Thyroid gland (tissue), 4 donors: ENCODE data around the gene CRY1. TPM values are rescaled to one million over a fixed set of nuclear protein-coding genes. Genes with fewer than 3 reads are reported as not detected.

Source experiments
- DNase-seq, 2 donors: peaks; one replicate each; pipeline ENCODE4 v3.0.0-alpha.2; 2019
- H3K27ac ChIP-seq, 3 donors: fragments of 200-600 bp; sonication (generic); 1 replicate in 2 of 3; 2 replicates in 1 of 3; pipeline ENCODE4 v1.5.1; 2016 to 2019; ENCODE audit warnings: mild to moderate bottlenecking in 1 of 3, moderate library complexity in 1 of 3
- H3K27me3 ChIP-seq: fragments of 200-600 bp; sonication (generic); one replicate; pipeline ENCODE4 v1.5.1; 2019
- H3K36me3 ChIP-seq, 2 donors: fragments of 200-600 bp; sonication (generic); one replicate each; pipeline ENCODE4 v1.5.1; 2016 to 2019
- H3K4me1 ChIP-seq, 2 donors: fragments of 200-600 bp; sonication (generic); one replicate each; pipeline ENCODE4 v1.5.1; 2017 to 2019
- H3K4me3 ChIP-seq, 3 donors: fragments of 200-600 bp; sonication (generic); replicated peaks in 1 of 3; 1 replicate in 2 of 3; 2 replicates in 1 of 3; pipeline ENCODE4 v1.5.1; 2016; ENCODE audit warnings: mild to moderate bottlenecking in 1 of 3
- H3K9me3 ChIP-seq: fragments of 200-600 bp; sonication (generic); one replicate; pipeline ENCODE4 v1.5.1; 2017
- POLR2A ChIP-seq, 2 donors: fragments of 450-650 bp; IDR thresholded peaks; one replicate each; pipeline ENCODE4 v1.6.1; 2017; ENCODE audit warnings: antibody characterized with exemption in 2 of 2, mild to moderate bottlenecking in 2 of 2, moderate library complexity in 1 of 2
- WGBS, 2 donors: methylation state at CpG; one replicate each; pipeline ENCODE4 v1.1.5; 2017; 5-methylcytosine and 5-hydroxymethylcytosine counted together
- intact Hi-C: fragments of 100-400 bp; cut with DNase I; formaldehyde crosslinking; loops from one replicate; pipeline ENCODE4 v1.15.1; 2023
- total RNA-seq, 4 donors: library from RNA; depleted of rRNA; stranded (reverse); fragments of >200 nt; gene quantifications; one replicate each; pipeline ENCODE4 v1.2.3, GENCODE V29; 2016
- TF ChIP-seq, protein P1 (sequence below), 6 experiments: fragments of 200-600 bp in 3 of 6; fragments of 450-650 bp in 3 of 6; sonication (generic) in 3 of 6; IDR thresholded peaks; one replicate each; pipeline ENCODE4 v1.5.1; 2016 to 2019; ENCODE audit warnings: antibody characterized with exemption in 6 of 6, mild to moderate bottlenecking in 2 of 6, inconsistent platforms in 1 of 6, moderate library complexity in 1 of 6

Gene CRY1
- total RNA-seq, 4 donors from 2014 or later = 53.3 to 68.8 (median 61.7) TPM

DNA sequence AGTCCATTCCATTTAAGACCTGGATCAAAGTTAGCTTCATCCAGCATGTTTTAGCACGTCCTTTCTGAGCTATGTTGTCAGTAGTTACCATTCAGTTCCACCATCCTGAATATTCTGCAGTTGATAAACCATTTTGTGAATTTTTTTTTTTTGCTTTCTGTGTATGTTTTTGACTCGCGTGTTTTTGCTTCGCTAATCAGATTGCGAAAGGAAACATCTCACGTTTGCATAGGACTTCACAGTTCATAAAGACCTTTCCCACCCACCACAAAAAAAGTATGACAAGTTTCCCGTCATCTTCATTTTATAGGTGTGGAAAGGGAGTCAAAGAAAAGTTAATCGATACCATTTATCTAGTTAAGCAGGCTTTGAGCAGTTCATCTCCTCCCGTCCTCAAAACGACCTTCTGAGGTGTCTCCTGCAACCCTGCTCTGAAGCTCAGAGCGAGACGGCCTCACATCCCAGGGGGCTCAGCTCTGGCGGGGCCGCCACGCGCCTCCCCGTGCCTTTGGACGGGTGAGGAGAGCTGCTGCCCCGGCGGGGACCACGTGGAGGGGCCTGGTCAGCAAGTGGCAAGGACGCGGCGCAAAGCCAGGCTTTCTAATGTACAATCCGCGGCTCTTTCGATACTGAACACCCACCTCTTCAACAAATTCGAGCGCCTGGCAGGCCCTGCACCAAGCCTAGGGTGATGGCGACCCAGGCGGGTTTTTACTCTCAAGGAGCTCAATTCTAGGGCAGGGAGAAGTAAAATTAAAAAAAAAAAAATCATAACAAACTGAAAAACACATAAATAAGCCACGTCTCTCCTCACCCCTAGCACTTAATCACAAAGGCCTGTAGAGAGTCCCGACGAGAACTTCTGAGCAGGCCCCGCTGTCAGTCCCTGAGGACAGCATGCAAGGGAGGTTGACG, 138.6 kb downstream of the CRY1 start:
- DNase-seq = peak; percentile 25 to 45
- intact Hi-C loops = loop anchor here (5.0 kb wide), 1 partner anchor 143 kb away; no protein-coding TSS in a partner anchor
- Histone ChIP-seq H3K4me1 (peaks cover 18 to 27% of the 10 kb centered on the region in 2 donors), H3K36me3 (peaks cover 0 to 4% of the 10 kb centered on the region in 2 donors), H3K27ac (peak overlapping the region; percentile 81 to 100 (median 97)), H3K9me3 (no peaks in the 10 kb centered on the region), H3K4me3 (peak overlapping the region in 1 of 3 donors; percentile 99), H3K27me3 (no peaks in the 10 kb centered on the region)
- no peak for TF ChIP-seq POLR2A (IDR thresholded peaks at IDR 0.05)
- TF ChIP-seq, protein P1, sequence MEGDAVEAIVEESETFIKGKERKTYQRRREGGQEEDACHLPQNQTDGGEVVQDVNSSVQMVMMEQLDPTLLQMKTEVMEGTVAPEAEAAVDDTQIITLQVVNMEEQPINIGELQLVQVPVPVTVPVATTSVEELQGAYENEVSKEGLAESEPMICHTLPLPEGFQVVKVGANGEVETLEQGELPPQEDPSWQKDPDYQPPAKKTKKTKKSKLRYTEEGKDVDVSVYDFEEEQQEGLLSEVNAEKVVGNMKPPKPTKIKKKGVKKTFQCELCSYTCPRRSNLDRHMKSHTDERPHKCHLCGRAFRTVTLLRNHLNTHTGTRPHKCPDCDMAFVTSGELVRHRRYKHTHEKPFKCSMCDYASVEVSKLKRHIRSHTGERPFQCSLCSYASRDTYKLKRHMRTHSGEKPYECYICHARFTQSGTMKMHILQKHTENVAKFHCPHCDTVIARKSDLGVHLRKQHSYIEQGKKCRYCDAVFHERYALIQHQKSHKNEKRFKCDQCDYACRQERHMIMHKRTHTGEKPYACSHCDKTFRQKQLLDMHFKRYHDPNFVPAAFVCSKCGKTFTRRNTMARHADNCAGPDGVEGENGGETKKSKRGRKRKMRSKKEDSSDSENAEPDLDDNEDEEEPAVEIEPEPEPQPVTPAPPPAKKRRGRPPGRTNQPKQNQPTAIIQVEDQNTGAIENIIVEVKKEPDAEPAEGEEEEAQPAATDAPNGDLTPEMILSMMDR (IDR thresholded peaks at IDR 0.05) = no peak
- 44 to 51% methylated on average over 31 to 36 of the region's 36 CpGs for WGBS, 2 donors

DNA sequence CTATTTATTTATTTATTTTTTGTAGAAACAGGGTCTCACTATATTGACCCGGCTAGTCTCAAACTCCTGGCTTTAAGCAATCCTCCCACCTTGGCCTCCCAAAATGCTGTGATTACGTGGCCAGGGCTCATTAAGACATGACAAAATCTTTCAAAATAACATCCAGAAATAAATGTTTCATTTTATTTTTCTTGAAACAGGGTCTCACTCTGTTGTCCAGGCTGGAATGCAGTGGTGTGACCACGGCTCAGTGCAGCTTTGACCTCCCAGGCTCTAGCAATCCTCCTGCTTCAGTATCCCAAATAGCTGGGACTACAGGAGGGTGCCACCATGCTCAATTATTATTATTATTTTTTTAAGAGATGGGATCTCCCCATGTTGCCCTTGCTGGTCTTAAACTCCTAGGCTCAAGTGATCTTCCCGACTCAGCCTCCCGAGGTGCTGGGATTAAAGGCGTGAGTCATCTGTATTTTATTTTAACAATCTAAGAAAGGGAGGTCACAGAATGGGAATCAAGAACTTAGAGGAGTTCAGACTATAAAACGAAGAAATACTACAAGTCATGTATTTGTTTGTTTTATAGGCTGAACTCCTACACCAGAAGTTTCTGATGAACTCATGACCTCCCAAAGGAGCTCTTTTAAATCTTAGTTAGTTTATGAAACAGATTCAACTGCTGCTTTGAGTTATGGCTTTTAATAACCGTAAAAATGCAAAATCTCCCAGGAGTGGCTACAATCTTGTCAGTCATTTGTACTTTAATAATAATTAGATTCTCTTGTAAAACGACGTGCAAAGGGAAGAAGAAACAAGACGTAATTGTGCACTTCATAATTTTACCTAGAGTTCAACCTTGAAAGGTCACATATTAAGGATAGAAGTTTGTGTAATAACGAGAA, 139.7 kb downstream of the CRY1 start:
- no peak overlapping the region for H3K27ac ChIP-seq
- H3K27me3 ChIP-seq = no peaks in the 10 kb centered on the region
- peaks cover 17 to 18% of the 10 kb centered on the region in 2 donors for H3K4me1 ChIP-seq
- H3K4me3 ChIP-seq = no peak overlapping the region
- no peaks in the 10 kb centered on the region for H3K36me3 ChIP-seq
- 88 to 91% methylated on average over 12 of the region's 12 CpGs for WGBS, 2 donors
- TF ChIP-seq, protein P1 (IDR thresholded peaks at IDR 0.05) = no peak
- no peak for TF ChIP-seq POLR2A (IDR thresholded peaks at IDR 0.05)
- no peaks in the 10 kb centered on the region for H3K9me3 ChIP-seq
- no peak for DNase-seq
- intact Hi-C loops = no loop called here

DNA sequence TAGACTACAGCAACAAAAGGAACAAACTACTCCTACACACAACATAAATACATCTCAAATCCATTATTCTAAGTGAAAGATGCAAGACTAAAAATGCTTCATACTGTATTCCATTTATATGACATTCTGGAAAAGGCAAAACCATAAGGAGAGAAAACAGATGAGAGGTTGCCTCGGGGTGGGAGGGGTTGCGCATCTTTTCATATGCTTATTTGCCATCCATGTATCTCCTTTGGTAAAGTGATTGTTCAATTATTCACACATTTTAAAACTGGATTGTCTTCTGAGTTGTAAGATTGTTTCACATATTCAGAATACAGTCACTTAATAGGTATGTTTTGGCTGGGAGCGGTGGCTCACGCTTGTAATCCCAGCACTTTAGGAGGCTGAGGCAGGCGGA, 142.8 kb downstream of the CRY1 start:
- DNase-seq = no peak
- intact Hi-C loops = no loop called here
- 96 to 98% methylated on average over 5 of the region's 5 CpGs for WGBS, 2 donors

DNA sequence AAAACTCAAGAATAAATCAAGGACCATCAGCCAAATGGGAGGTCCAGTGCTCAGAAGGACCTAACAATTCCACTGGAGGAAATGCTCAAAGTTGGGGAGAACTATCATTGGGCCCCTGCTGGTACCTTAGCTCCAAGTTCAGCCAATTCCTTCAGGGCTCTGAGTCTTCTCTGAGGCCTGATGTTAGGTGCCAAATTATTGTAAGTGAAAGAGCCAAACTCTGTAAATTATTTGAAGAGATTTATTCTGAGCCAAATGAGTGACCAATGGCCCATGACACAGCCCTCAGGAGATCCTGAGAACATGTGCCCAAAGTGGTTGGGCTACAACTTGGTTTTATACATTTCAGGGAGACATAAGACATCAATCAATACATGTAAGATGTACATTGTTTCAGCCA, 145.9 kb downstream of the CRY1 start:
- TF ChIP-seq POLR2A (IDR thresholded peaks at IDR 0.05) = no peak
- TF ChIP-seq, protein P1 (IDR thresholded peaks at IDR 0.05) = no peak
- H3K4me1 ChIP-seq = peaks cover 8 to 12% of the 10 kb centered on the region in 2 donors
- no peak overlapping the region for H3K27ac ChIP-seq
- peak; percentile 27 to 30 for DNase-seq
- intact Hi-C loops = no loop called here
- no peaks in the 10 kb centered on the region for H3K36me3 ChIP-seq
- no peaks in the 10 kb centered on the region for H3K9me3 ChIP-seq
- H3K4me3 ChIP-seq = no peak overlapping the region
- no peaks in the 10 kb centered on the region for H3K27me3 ChIP-seq

More for the DNA sequence above, 142.8 kb downstream of the CRY1 start:
- H3K27ac ChIP-seq = no peak overlapping the region
- TF ChIP-seq, protein P1 (IDR thresholded peaks at IDR 0.05) = no peak
- TF ChIP-seq POLR2A (IDR thresholded peaks at IDR 0.05) = no peak
- no peaks in the 10 kb centered on the region for H3K36me3 ChIP-seq
- H3K27me3 ChIP-seq = no peaks in the 10 kb centered on the region
- no peak overlapping the region for H3K4me3 ChIP-seq
- peaks cover 12 to 17% of the 10 kb centered on the region in 2 donors for H3K4me1 ChIP-seq
- H3K9me3 ChIP-seq = no peaks in the 10 kb centered on the region
